ENCODE measurements around the gene TLR3. TPM values are rescaled to one million over a fixed set of nuclear protein-coding genes. Genes with fewer than 3 reads are reported as not detected.

Gene TLR3
- total RNA-seq, 3 donors from 2014 or later (not counting 1 experiment from before 2014, with no cell fraction given), result 4.9 to 9.5 (median 8.3) TPM

- 65% methylated on average over 11 of the region's 11 CpGs for WGBS (ENCODE audit: insufficient coverage)
- Mint-ChIP-seq H3K27me3 (ENCODE audit: low read depth in 2 of 2) (peaks cover 18 to 25% of the 10 kb centered on the region in 2 donors), H3K36me3 (no peaks in the 10 kb centered on the region), H3K9me3 (no peaks in the 10 kb centered on the region), H3K4me1 (peaks cover 0 to 4% of the 10 kb centered on the region in 2 donors), H3K27ac (no peak overlapping the region), H3K4me3 (no peak overlapping the region)
- no peak for TF ChIP-seq CTCF (IDR thresholded peaks at IDR 0.05)
- Histone ChIP-seq H3K27me3 (ENCODE audit: control insufficient read depth, insufficient read depth, low read length) (peaks cover 3% of the 10 kb centered on the region), H3K4me1 (ENCODE audit: control insufficient read depth, insufficient read depth, low read length) (no peaks in the 10 kb centered on the region), H3K36me3 (ENCODE audit: control insufficient read depth, insufficient read depth, low read length) (no peaks in the 10 kb centered on the region), H3K9me3 (ENCODE audit: control insufficient read depth, insufficient read depth, low read length) (no peaks in the 10 kb centered on the region), H3K27ac (ENCODE audit: low read length) (no peak overlapping the region), H3K4me3 (ENCODE audit: low read length) (no peak overlapping the region)
- intact Hi-C loops (cut with micrococcal nuclease), result no loop called here
- ATAC-seq (no peak), DNase-seq (no peak)
Measured at GRCh38 chr4:186029571-186030398, 39.2 kb upstream of the TLR3 start.

GRCh38 chr4:186030399-186030775 is 38.6 kb upstream of the TLR3 start:
- H3K27ac Mint-ChIP-seq, result no peak overlapping the region
- H3K27me3 ChIP-seq (ENCODE audit: control insufficient read depth, insufficient read depth, low read length), result peaks cover 3% of the 10 kb centered on the region
- no peaks in the 10 kb centered on the region for H3K9me3 Mint-ChIP-seq
- H3K4me3 ChIP-seq (ENCODE audit: low read length), result no peak overlapping the region
- peaks cover 17 to 21% of the 10 kb centered on the region in 2 donors for H3K27me3 Mint-ChIP-seq (ENCODE audit: low read depth in 2 of 2)
- H3K4me3 Mint-ChIP-seq, result no peak overlapping the region
- H3K36me3 Mint-ChIP-seq, result no peaks in the 10 kb centered on the region
- intact Hi-C loops (cut with micrococcal nuclease), result no loop called here
- no peaks in the 10 kb centered on the region for H3K36me3 ChIP-seq (ENCODE audit: control insufficient read depth, insufficient read depth, low read length)
- no peak for TF ChIP-seq CTCF (IDR thresholded peaks at IDR 0.05)
- H3K4me1 Mint-ChIP-seq, result peaks cover 0 to 4% of the 10 kb centered on the region in 2 donors
- DNase-seq, result no peak
- no peaks in the 10 kb centered on the region for H3K9me3 ChIP-seq (ENCODE audit: control insufficient read depth, insufficient read depth, low read length)
- no peaks in the 10 kb centered on the region for H3K4me1 ChIP-seq (ENCODE audit: control insufficient read depth, insufficient read depth, low read length)
- 73% methylated on average over 3 of the region's 4 CpGs for WGBS (ENCODE audit: insufficient coverage)
- ATAC-seq, result no peak
- no peak overlapping the region for H3K27ac ChIP-seq (ENCODE audit: low read length)

DNA sequence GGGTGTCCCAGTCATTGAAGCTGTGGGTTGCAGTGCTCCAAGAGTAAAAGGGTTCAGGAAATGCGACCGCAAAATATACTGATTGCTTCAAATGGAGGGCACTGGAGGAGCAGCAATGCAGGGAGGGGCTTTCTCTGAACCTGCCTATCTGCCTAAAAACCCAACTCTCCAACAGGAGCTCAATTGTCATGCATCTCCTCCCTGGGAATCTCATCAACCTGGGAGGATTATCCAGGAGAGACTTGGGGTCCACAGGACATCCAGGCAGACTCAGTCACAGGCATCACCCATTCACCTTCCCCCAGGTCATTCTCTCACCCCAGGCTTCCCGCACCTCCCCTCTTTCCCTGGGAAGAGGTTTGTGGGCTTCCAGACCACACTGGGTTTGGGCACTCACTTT is 38.2 kb upstream of the TLR3 start:
- WGBS (ENCODE audit: insufficient coverage), result 79% methylated on average over 3 of the region's 3 CpGs
- H3K4me3 ChIP-seq (ENCODE audit: low read length), result no peak overlapping the region
- no peak overlapping the region for H3K27ac ChIP-seq (ENCODE audit: low read length)
- no peaks in the 10 kb centered on the region for H3K36me3 ChIP-seq (ENCODE audit: control insufficient read depth, insufficient read depth, low read length)
- peaks cover 0 to 4% of the 10 kb centered on the region in 2 donors for H3K4me1 Mint-ChIP-seq
- ATAC-seq (no peak), DNase-seq (no peak)
- peaks cover 3% of the 10 kb centered on the region for H3K27me3 ChIP-seq (ENCODE audit: control insufficient read depth, insufficient read depth, low read length)
- no peaks in the 10 kb centered on the region for H3K9me3 Mint-ChIP-seq
- no peaks in the 10 kb centered on the region for H3K36me3 Mint-ChIP-seq
- TF ChIP-seq CTCF (IDR thresholded peaks at IDR 0.05), result no peak
- H3K4me3 Mint-ChIP-seq, result no peak overlapping the region
- no peaks in the 10 kb centered on the region for H3K9me3 ChIP-seq (ENCODE audit: control insufficient read depth, insufficient read depth, low read length)
- intact Hi-C loops (cut with micrococcal nuclease), result no loop called here
- H3K27ac Mint-ChIP-seq, result no peak overlapping the region
- H3K4me1 ChIP-seq (ENCODE audit: control insufficient read depth, insufficient read depth, low read length), result no peaks in the 10 kb centered on the region
- H3K27me3 Mint-ChIP-seq (ENCODE audit: low read depth in 2 of 2), result peaks cover 16 to 21% of the 10 kb centered on the region in 2 donors
